ENCODE data around the gene IKZF4. TPM values are rescaled to one million over a fixed set of nuclear protein-coding genes. Genes with fewer than 3 reads are reported as not detected.
A peak's percentile ranks its signal among the peaks of the same experiment; 100 is the strongest.

IKZF4 gene
- polyA plus RNA-seq, 1 donor (not counting 4 experiments of a cell fraction or from before 2014, with no cell fraction given) = 1.1 TPM

- Histone ChIP-seq H3K9me3 (ENCODE audit: control insufficient read depth, low read depth, low read length) (no peaks in the 10 kb centered on the region), H2AFZ (ENCODE audit: control insufficient read depth, low read length) (no peak overlapping the region), H3K4me2 (ENCODE audit: control insufficient read depth, extremely low read depth, insufficient read depth, low read depth, low read length) (no peak overlapping the region), H3K27ac (ENCODE audit: control insufficient read depth, insufficient read depth, low read length) (no peak overlapping the region), H3K36me3 (ENCODE audit: control insufficient read depth in 2 of 2, extremely low read depth in 1 of 2, insufficient read depth in 2 of 2, low read length in 2 of 2) (peaks cover 4 to 7% of the 10 kb centered on the region in 2 experiments), H3K9ac (ENCODE audit: control insufficient read depth, extremely low read depth, insufficient read depth, low read length) (no peak overlapping the region), H3K79me2 (ENCODE audit: control insufficient read depth, insufficient read depth, low read length) (no peaks in the 10 kb centered on the region), H3K27me3 (ENCODE audit: control insufficient read depth, extremely low read depth, insufficient read depth, low read length) (no peaks in the 10 kb centered on the region), H3K4me1 (ENCODE audit: control insufficient read depth, extremely low read depth, insufficient read depth, low read length) (peaks cover 5% of the 10 kb centered on the region), H3K4me3 (ENCODE audit: control insufficient read depth in 2 of 3, extremely low read depth in 1 of 3, insufficient read depth in 2 of 3, low read depth in 1 of 3, low read length in 3 of 3) (no peak overlapping the region), H4K20me1 (ENCODE audit: control insufficient read depth, extremely low read depth, insufficient read depth, low read length) (no peaks in the 10 kb centered on the region), H3K9me1 (ENCODE audit: control insufficient read depth, extremely low read depth, insufficient read depth, low read length) (no peaks in the 10 kb centered on the region)
- no peak for DNase-seq (ENCODE audit: low read depth, low spot score)
- FAIRE-seq = no peak
- TF ChIP-seq CTCF (optimal IDR thresholded peaks at IDR 0.05 in 1 of 3, IDR thresholded peaks at IDR 0.05 in 1 of 3, conservative IDR thresholded peaks at IDR 0.05 in 1 of 3; ENCODE audit: extremely low read depth in 1 of 3, insufficient read depth in 2 of 3, low read length in 3 of 3) = no peak
- TF ChIP-seq EZH2 (IDR thresholded peaks at IDR 0.05; ENCODE audit: low read length) = no peak
- dilution Hi-C loops (cut with MboI; ENCODE audit: extremely low pct_ligation_motif_present, low sequenced_read_pairs) = no loop called here
Measured at GRCh38 chr12:56004211-56004610, 16.6 kb upstream of the IKZF4 start.

DNA sequence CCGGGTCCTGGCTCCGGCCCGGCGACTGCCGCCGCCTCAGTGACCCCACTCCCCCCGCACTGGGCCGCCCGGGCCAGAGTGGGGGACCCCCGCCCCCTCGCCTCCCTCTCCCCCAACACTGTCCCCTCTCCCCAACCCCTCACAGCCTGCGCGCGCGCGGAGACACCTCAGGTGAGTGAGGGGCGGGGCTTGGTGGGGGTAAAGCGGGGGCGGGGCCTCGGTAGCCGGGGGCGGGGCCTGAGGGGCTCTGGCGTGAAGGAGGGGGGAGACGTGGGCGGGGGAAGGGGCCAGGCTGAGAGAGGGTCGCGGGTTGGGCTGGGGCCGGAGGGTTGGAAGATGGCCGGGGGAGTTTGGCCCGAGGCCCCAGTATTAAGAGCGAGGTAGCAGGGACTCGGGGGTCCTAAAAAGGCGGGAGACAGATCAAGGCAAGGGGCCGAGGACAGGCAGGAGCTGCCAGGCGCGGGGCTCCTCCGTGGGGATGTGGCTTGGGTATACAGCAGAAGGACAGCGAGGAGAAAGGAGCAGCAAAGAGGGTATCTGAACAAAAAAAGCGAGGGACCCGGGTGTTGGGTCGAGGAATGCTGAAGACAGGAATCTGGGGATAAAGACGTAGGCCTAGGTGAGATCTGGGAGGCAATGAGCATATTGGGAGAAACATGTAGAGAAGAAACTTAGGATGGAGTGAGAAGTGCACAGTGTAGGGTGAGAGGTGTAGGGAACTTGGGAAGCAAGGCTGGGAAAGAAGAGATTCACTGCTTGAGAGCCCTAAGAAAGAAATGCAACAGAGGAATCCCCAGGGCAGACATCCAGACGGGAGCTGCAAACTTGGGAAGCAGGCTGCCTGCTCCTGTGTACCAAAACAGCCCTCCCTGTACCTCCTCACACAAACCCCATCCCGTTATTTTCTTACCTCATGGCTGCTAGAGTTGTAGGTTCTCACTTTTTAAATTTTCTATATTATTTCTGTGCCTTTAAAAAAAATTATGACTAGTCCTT lies 13.0 kb upstream of the IKZF4 start:
- Histone ChIP-seq H3K79me2 (ENCODE audit: control insufficient read depth, insufficient read depth, low read length) (no peaks in the 10 kb centered on the region), H2AFZ (ENCODE audit: control insufficient read depth, low read length) (peak overlapping the region; percentile 89), H3K4me3 (ENCODE audit: control insufficient read depth in 2 of 3, extremely low read depth in 1 of 3, insufficient read depth in 2 of 3, low read depth in 1 of 3, low read length in 3 of 3) (peak overlapping the region; percentile 58 to 76 (median 71)), H3K36me3 (ENCODE audit: control insufficient read depth in 2 of 2, extremely low read depth in 1 of 2, insufficient read depth in 2 of 2, low read length in 2 of 2) (peaks cover 4 to 7% of the 10 kb centered on the region in 2 experiments), H3K4me1 (ENCODE audit: control insufficient read depth, extremely low read depth, insufficient read depth, low read length) (peaks cover 5% of the 10 kb centered on the region), H3K27me3 (ENCODE audit: control insufficient read depth, extremely low read depth, insufficient read depth, low read length) (no peaks in the 10 kb centered on the region), H3K27ac (ENCODE audit: control insufficient read depth, insufficient read depth, low read length) (peak overlapping the region; percentile 45), H3K9me3 (ENCODE audit: control insufficient read depth, low read depth, low read length) (no peaks in the 10 kb centered on the region), H3K9me1 (ENCODE audit: control insufficient read depth, extremely low read depth, insufficient read depth, low read length) (no peaks in the 10 kb centered on the region), H3K9ac (ENCODE audit: control insufficient read depth, extremely low read depth, insufficient read depth, low read length) (peak overlapping the region; percentile 63), H3K4me2 (ENCODE audit: control insufficient read depth, extremely low read depth, insufficient read depth, low read depth, low read length) (peak overlapping the region; percentile 94), H4K20me1 (ENCODE audit: control insufficient read depth, extremely low read depth, insufficient read depth, low read length) (no peaks in the 10 kb centered on the region)
- TF ChIP-seq EZH2 (IDR thresholded peaks at IDR 0.05; ENCODE audit: low read length) (no peak), CTCF (optimal IDR thresholded peaks at IDR 0.05 in 1 of 3, IDR thresholded peaks at IDR 0.05 in 1 of 3, conservative IDR thresholded peaks at IDR 0.05 in 1 of 3; ENCODE audit: extremely low read depth in 1 of 3, insufficient read depth in 2 of 3, low read length in 3 of 3) (no peak)
- FAIRE-seq = peak; percentile 52
- dilution Hi-C loops (cut with MboI; ENCODE audit: extremely low pct_ligation_motif_present, low sequenced_read_pairs) = no loop called here
- DNase-seq (ENCODE audit: low read depth, low spot score) = no peak
